ENCODE results near the gene ZNF410. TPM values are rescaled to one million over a fixed set of nuclear protein-coding genes. Genes with fewer than 3 reads are reported as not detected.

Gene ZNF410
- polyA plus RNA-seq, 1 donor (not counting 4 experiments of a cell fraction or from before 2014, with no cell fraction given): 57.9 TPM

DNA sequence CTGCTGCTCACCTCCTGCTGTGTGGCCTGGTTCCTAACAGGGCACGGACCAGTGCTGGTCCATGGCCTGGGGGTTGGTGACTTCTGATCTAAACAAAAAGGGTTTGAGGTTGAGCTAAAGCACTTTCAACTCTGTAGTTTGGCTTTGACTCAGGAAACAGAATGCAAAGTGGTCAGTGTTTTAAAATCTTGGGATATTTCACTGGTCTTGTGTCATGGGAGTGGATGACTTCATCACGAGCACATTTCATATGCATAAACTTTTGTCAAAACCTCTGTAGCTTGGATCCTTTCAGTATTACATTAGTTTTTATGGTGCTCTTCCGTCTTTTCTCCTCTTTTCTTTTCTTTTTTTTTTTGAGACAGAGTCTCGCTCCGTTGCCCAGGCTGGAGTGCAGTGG, 37.7 kb downstream of the ZNF410 start:
- Histone ChIP-seq H3K9me1 (ENCODE audit: control insufficient read depth, extremely low read depth, insufficient read depth, low read length) (no peaks in the 10 kb centered on the region), H3K9ac (ENCODE audit: control insufficient read depth, extremely low read depth, insufficient read depth, low read length) (no peak overlapping the region), H3K27ac (ENCODE audit: control insufficient read depth, insufficient read depth, low read length) (no peak overlapping the region), H3K4me2 (ENCODE audit: control insufficient read depth, extremely low read depth, insufficient read depth, low read depth, low read length) (no peak overlapping the region), H3K36me3 (ENCODE audit: control insufficient read depth in 2 of 2, extremely low read depth in 1 of 2, insufficient read depth in 2 of 2, low read length in 2 of 2) (peaks cover 23 to 48% of the 10 kb centered on the region in 2 experiments), H3K79me2 (ENCODE audit: control insufficient read depth, insufficient read depth, low read length) (peaks cover 4% of the 10 kb centered on the region), H3K4me3 (ENCODE audit: control insufficient read depth in 2 of 3, extremely low read depth in 1 of 3, insufficient read depth in 2 of 3, low read depth in 1 of 3, low read length in 3 of 3) (no peak overlapping the region), H2AFZ (ENCODE audit: control insufficient read depth, low read length) (no peak overlapping the region), H3K9me3 (ENCODE audit: control insufficient read depth, low read depth, low read length) (no peaks in the 10 kb centered on the region), H3K27me3 (ENCODE audit: control insufficient read depth, extremely low read depth, insufficient read depth, low read length) (no peaks in the 10 kb centered on the region), H3K4me1 (ENCODE audit: control insufficient read depth, extremely low read depth, insufficient read depth, low read length) (no peaks in the 10 kb centered on the region), H4K20me1 (ENCODE audit: control insufficient read depth, extremely low read depth, insufficient read depth, low read length) (peaks cover 6% of the 10 kb centered on the region)
- TF ChIP-seq EZH2 (IDR thresholded peaks at IDR 0.05; ENCODE audit: low read length): no peak
- TF ChIP-seq, protein P1, sequence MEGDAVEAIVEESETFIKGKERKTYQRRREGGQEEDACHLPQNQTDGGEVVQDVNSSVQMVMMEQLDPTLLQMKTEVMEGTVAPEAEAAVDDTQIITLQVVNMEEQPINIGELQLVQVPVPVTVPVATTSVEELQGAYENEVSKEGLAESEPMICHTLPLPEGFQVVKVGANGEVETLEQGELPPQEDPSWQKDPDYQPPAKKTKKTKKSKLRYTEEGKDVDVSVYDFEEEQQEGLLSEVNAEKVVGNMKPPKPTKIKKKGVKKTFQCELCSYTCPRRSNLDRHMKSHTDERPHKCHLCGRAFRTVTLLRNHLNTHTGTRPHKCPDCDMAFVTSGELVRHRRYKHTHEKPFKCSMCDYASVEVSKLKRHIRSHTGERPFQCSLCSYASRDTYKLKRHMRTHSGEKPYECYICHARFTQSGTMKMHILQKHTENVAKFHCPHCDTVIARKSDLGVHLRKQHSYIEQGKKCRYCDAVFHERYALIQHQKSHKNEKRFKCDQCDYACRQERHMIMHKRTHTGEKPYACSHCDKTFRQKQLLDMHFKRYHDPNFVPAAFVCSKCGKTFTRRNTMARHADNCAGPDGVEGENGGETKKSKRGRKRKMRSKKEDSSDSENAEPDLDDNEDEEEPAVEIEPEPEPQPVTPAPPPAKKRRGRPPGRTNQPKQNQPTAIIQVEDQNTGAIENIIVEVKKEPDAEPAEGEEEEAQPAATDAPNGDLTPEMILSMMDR (optimal IDR thresholded peaks at IDR 0.05 in 1 of 3, IDR thresholded peaks at IDR 0.05 in 1 of 3, conservative IDR thresholded peaks at IDR 0.05 in 1 of 3; ENCODE audit: extremely low read depth in 1 of 3, insufficient read depth in 2 of 3, low read length in 3 of 3): no peak
- DNase-seq (ENCODE audit: low read depth, low spot score) (no peak), FAIRE-seq (no peak)
- dilution Hi-C loops (cut with MboI; ENCODE audit: extremely low pct_ligation_motif_present, low sequenced_read_pairs): no loop called here

GRCh38 chr14:73935666-73936065, 49.0 kb downstream of the ZNF410 start:
- no peaks in the 10 kb centered on the region for H3K4me1 ChIP-seq (ENCODE audit: control insufficient read depth, extremely low read depth, insufficient read depth, low read length)
- no peaks in the 10 kb centered on the region for H3K27me3 ChIP-seq (ENCODE audit: control insufficient read depth, extremely low read depth, insufficient read depth, low read length)
- FAIRE-seq (no peak), DNase-seq (ENCODE audit: low read depth, low spot score) (no peak)
- no peak overlapping the region for H3K4me3 ChIP-seq (ENCODE audit: control insufficient read depth in 2 of 3, extremely low read depth in 1 of 3, insufficient read depth in 2 of 3, low read depth in 1 of 3, low read length in 3 of 3)
- no peaks in the 10 kb centered on the region for H3K9me1 ChIP-seq (ENCODE audit: control insufficient read depth, extremely low read depth, insufficient read depth, low read length)
- H2AFZ ChIP-seq (ENCODE audit: control insufficient read depth, low read length): no peak overlapping the region
- dilution Hi-C loops (cut with MboI; ENCODE audit: extremely low pct_ligation_motif_present, low sequenced_read_pairs): no loop called here
- no peaks in the 10 kb centered on the region for H4K20me1 ChIP-seq (ENCODE audit: control insufficient read depth, extremely low read depth, insufficient read depth, low read length)
- H3K27ac ChIP-seq (ENCODE audit: control insufficient read depth, insufficient read depth, low read length): no peak overlapping the region
- H3K36me3 ChIP-seq (ENCODE audit: control insufficient read depth in 2 of 2, extremely low read depth in 1 of 2, insufficient read depth in 2 of 2, low read length in 2 of 2): peaks cover 11 to 18% of the 10 kb centered on the region in 2 experiments
- TF ChIP-seq, protein P1 (optimal IDR thresholded peaks at IDR 0.05 in 1 of 3, IDR thresholded peaks at IDR 0.05 in 1 of 3, conservative IDR thresholded peaks at IDR 0.05 in 1 of 3; ENCODE audit: extremely low read depth in 1 of 3, insufficient read depth in 2 of 3, low read length in 3 of 3): peak in 1 of 3 experiments; percentile 27
- TF ChIP-seq EZH2 (IDR thresholded peaks at IDR 0.05; ENCODE audit: low read length): no peak
- H3K79me2 ChIP-seq (ENCODE audit: control insufficient read depth, insufficient read depth, low read length): no peaks in the 10 kb centered on the region
- no peak overlapping the region for H3K9ac ChIP-seq (ENCODE audit: control insufficient read depth, extremely low read depth, insufficient read depth, low read length)
- H3K9me3 ChIP-seq (ENCODE audit: control insufficient read depth, low read depth, low read length): no peaks in the 10 kb centered on the region
- H3K4me2 ChIP-seq (ENCODE audit: control insufficient read depth, extremely low read depth, insufficient read depth, low read depth, low read length): no peak overlapping the region

All from keratinocyte (primary cell).